ENCODE measurements around the gene UROD.
"Not testable (repeated sequence)": the region's sequence is repeated elsewhere in the genome, so short reads cannot be mapped to it uniquely, and the experiment has no call there.

The UROD gene

GRCh38 chr1:45011837-45012638, at the start of gene UROD:
Gene UROD (plus strand): TSS chr1:45012254. CDS start chr1:45012266, 12 bp downstream.
- peak; percentile 98 for DNase-seq (ENCODE audit: low read depth in 2 of 2)
- peak within 1 kb of the TSS; percentile 76 to 100 for H3K4me3 ChIP-seq (replicated peaks in 1 of 2; ENCODE audit: low read depth in 2 of 2, low read length in 2 of 2)
- TF ChIP-seq, protein P1, sequence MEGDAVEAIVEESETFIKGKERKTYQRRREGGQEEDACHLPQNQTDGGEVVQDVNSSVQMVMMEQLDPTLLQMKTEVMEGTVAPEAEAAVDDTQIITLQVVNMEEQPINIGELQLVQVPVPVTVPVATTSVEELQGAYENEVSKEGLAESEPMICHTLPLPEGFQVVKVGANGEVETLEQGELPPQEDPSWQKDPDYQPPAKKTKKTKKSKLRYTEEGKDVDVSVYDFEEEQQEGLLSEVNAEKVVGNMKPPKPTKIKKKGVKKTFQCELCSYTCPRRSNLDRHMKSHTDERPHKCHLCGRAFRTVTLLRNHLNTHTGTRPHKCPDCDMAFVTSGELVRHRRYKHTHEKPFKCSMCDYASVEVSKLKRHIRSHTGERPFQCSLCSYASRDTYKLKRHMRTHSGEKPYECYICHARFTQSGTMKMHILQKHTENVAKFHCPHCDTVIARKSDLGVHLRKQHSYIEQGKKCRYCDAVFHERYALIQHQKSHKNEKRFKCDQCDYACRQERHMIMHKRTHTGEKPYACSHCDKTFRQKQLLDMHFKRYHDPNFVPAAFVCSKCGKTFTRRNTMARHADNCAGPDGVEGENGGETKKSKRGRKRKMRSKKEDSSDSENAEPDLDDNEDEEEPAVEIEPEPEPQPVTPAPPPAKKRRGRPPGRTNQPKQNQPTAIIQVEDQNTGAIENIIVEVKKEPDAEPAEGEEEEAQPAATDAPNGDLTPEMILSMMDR (IDR thresholded peaks at IDR 0.05; ENCODE audit: low read depth, low read length), result no peak

DNA sequence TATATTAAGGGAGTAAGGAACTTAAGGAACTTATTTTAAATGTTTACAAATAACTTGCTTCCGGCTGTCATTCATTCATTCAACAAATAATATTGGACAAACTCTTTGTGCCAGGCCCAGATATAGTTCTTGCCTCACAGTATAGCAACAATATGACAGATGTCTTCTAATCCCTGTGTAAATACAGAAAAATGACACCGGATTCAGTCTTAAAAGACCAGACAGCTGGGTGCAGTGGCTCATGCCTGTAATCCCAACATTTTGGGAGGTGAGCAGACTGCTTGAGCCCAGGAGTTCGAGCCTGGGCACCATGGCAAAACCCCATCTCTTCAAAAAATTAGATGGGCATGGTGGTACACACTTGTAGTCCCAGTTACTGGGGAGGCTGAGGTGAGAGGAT, 49.3 kb upstream of the UROD start:
- DNase-seq (ENCODE audit: low read depth in 2 of 2), result no peak
- H3K4me3 ChIP-seq (replicated peaks in 1 of 2; ENCODE audit: low read depth in 2 of 2, low read length in 2 of 2), result no peak overlapping the region
- TF ChIP-seq, protein P1 (IDR thresholded peaks at IDR 0.05; ENCODE audit: low read depth, low read length), result no peak

DNA sequence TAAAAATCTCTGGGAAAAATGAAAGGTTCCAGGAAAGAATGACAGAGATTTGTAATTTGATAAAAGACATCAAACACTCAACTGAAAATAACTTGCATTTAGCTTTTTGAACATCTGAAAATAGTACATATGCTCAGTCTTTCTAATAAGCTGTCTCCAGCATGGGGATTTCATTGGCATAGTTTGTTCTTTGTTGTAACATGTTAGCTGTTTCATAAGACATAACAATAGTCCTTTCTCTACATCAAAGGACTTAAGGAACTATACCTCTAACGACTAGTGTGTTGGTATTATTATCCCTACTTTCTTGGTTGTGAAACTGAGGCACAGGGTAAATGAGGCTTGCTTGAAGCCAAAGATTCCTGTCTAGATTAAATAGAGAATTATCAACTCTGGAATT, 47.7 kb upstream of the UROD start:
- DNase-seq (ENCODE audit: low read depth in 2 of 2), result no peak
- no peak overlapping the region for H3K4me3 ChIP-seq (replicated peaks in 1 of 2; ENCODE audit: low read depth in 2 of 2, low read length in 2 of 2)
- TF ChIP-seq, protein P1 (IDR thresholded peaks at IDR 0.05; ENCODE audit: low read depth, low read length), result no peak

- TF ChIP-seq, protein P1 (IDR thresholded peaks at IDR 0.05; ENCODE audit: low read depth, low read length), result no peak
- DNase-seq (ENCODE audit: low read depth in 2 of 2), result peak; percentile 21 to 55
- H3K4me3 ChIP-seq (replicated peaks in 1 of 2; ENCODE audit: low read depth in 2 of 2, low read length in 2 of 2), result no peak overlapping the region
Measured at GRCh38 chr1:44970317-44970716, 41.7 kb upstream of the UROD start.

DNA sequence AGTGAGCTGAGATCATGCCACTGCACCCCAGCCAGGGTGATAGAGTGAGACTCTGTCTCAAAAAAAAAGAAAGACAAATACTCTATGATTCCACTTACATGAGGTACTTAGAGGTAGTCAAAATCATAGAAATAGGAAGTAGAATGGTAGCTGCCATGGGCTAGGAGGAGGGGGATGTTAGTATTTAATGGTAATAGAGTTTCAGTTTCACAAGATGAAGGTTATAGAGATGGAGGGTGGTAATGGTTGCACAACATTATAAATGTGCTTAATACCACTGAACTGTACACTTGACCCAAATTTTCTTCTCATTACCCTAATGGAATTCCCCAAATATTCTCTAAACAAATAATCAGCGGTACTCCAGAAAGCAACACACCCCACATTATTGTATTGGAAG, 38.4 kb upstream of the UROD start:
- TF ChIP-seq, protein P1 (IDR thresholded peaks at IDR 0.05; ENCODE audit: low read depth, low read length), result no peak
- no peak for DNase-seq (ENCODE audit: low read depth in 2 of 2)
- no peak overlapping the region for H3K4me3 ChIP-seq (replicated peaks in 1 of 2; ENCODE audit: low read depth in 2 of 2, low read length in 2 of 2)

DNA sequence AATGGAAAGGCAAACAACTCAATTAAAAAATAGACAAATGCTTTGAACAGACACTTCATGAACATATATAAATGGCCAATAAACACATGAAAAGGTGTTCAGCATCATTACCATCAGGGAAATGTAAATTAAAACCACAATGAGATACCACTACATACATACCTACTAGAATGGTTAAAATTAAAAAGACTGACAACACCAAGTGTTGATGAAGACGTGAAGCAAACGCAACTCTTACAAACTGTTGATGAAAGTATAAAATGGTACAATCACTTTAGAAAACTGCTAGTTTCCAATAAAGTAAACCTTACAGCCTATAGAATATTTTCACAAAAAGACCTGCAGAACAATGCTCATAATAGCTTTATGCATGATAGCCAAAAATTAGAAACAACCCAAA, 35.8 kb upstream of the UROD start:
- DNase-seq (ENCODE audit: low read depth in 2 of 2), result no peak
- TF ChIP-seq, protein P1 (IDR thresholded peaks at IDR 0.05; ENCODE audit: low read depth, low read length), result no peak
- H3K4me3 ChIP-seq (replicated peaks in 1 of 2; ENCODE audit: low read depth in 2 of 2, low read length in 2 of 2), result no peak overlapping the region

DNA sequence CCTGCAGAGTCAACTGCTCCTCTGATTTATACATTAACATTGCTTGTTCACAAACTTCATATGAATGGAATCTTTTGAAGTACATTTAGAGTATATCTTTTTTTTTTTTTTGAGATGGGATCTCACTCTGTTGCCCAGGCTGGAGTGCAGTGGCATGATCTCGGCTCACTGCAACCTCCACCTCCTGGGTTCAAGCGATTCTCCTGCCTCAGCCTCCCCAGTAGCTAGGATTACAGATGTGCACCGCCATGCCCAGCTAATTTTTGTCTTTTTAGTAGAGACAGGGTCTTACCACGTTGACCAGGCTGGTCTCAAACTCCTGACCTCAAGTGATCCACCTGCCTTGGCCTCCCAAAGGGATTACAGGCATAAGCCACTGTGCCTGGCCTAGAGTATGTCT, 34.7 kb upstream of the UROD start:
- not testable (repeated sequence) for H3K4me3 ChIP-seq (replicated peaks in 1 of 2; ENCODE audit: low read depth in 2 of 2, low read length in 2 of 2); DNase-seq (ENCODE audit: low read depth in 2 of 2)
